GM12878 (cell line): Measurements from ENCODE around the gene ITIH1. TPM values are rescaled to one million over a fixed set of nuclear protein-coding genes. Genes with fewer than 3 reads are reported as not detected.
A peak's percentile ranks its signal among the peaks of the same experiment; 100 is the strongest.

Source experiments
- ATAC-seq: fragments of 200-7000 bp; cut with Tn5 transposase; 3 replicates; pipeline ENCODE4 v1.9.1; 2020; ENCODE audit warnings: mild to moderate bottlenecking, moderate library complexity
- BruUV-seq: library from RNA; stranded (reverse); fragments of 400-500 nt; replicated peaks from 2 replicates; lab custom pipeline; 2021; lab: Mats Ljungman, UMichigan
- CTCF ChIA-PET: fragments of 300-600 bp; sonication (Branson Sonifier 250); formaldehyde crosslinking; extraction: SDS; loops from one replicate; lab custom pipeline; 2021; ENCODE audit warnings: inconsistent platforms; lab: Yijun Ruan, JAX
- POLR2A ChIA-PET: fragments of 350-600 bp; formaldehyde crosslinking; extraction: SDS; loops from one replicate; lab custom pipeline; 2021; ENCODE audit warnings: inconsistent platforms; lab: Charles Lee
- RAD21 ChIA-PET: fragments of 300-600 bp; sonication (Branson Sonifier 250); formaldehyde crosslinking; loops from one replicate; lab custom pipeline; 2023; ENCODE audit warnings: antibody characterized with exemption; ENCODE audit not compliant: unreplicated experiment; lab: Charles Lee
- SMC1A ChIA-PET: fragments of 300-600 bp; sonication (Branson Sonifier 250); formaldehyde crosslinking; loops from one replicate; lab custom pipeline; 2023; ENCODE audit not compliant: unreplicated experiment, uncharacterized antibody; lab: Charles Lee
- DNase-seq: peaks from one replicate; pipeline ENCODE4 v3.0.0-alpha.2; 2011; ENCODE audit warnings: low read depth, low spot score
- FAIRE-seq: peaks from 3 replicates; lab custom pipeline; 2011; peaks lifted over from hg19 to GRCh38; lab: Jason Lieb, UNC
- H2AFZ ChIP-seq: 2 replicates; pipeline ENCODE4 v1.6.0; 2011; ENCODE audit warnings: low read depth, low read length, control low read depth; ENCODE audit not compliant: control insufficient read depth
- H3K27ac ChIP-seq: 2 replicates; pipeline ENCODE4 v1.5.1; 2011; ENCODE audit warnings: control low read depth; ENCODE audit not compliant: control insufficient read depth, insufficient read depth
- H3K27me3 ChIP-seq, 2 experiments: replicated peaks in 1 of 2; 2 replicates each; pipeline versions ENCODE4 v1.6.0 to v1.6.1; 2011; ENCODE audit warnings: low read length in 1 of 2; ENCODE audit not compliant: control insufficient read depth in 2 of 2, insufficient read depth in 2 of 2
- H3K36me3 ChIP-seq, 2 experiments: 2 replicates each; pipeline ENCODE4 v1.5.1; 2011; ENCODE audit warnings: low read length in 1 of 2; ENCODE audit not compliant: control insufficient read depth in 2 of 2, insufficient read depth in 2 of 2
- H3K4me1 ChIP-seq: 2 replicates; pipeline ENCODE4 v1.6.1; 2011; ENCODE audit warnings: mild to moderate bottlenecking, low read length, moderate library complexity, mixed read lengths; ENCODE audit not compliant: control insufficient read depth, insufficient read depth
- H3K4me2 ChIP-seq: 2 replicates; pipeline ENCODE4 v1.6.0; 2011; ENCODE audit warnings: control low read depth; ENCODE audit not compliant: control insufficient read depth, insufficient read depth
- H3K4me3 ChIP-seq: fragments of 200-600 bp; sonication (generic); 2 replicates; pipeline ENCODE4 v1.5.1; 2016
- H3K79me2 ChIP-seq: 2 replicates; pipeline ENCODE4 v1.6.0; 2011; ENCODE audit warnings: low read length; ENCODE audit not compliant: control insufficient read depth, insufficient read depth
- H3K9ac ChIP-seq: 2 replicates; pipeline ENCODE4 v1.8.0; 2011; ENCODE audit warnings: low read length, control low read depth, mixed read lengths; ENCODE audit not compliant: control insufficient read depth, insufficient read depth
- H3K9me3 ChIP-seq: replicated peaks from 3 replicates; pipeline ENCODE4 v1.5.1; 2011; ENCODE audit warnings: mild to moderate bottlenecking, low read length; ENCODE audit not compliant: control insufficient read depth, insufficient read depth
- H4K20me1 ChIP-seq: 2 replicates; pipeline ENCODE4 v1.6.0; 2011; ENCODE audit not compliant: control insufficient read depth, insufficient read depth
- ATF7 ChIP-seq: fragments of 450-650 bp; IDR thresholded peaks from 2 replicates; pipeline ENCODE4 v1.6.1; 2016; ENCODE audit warnings: low read depth, mild to moderate bottlenecking
- CBX3 ChIP-seq: fragments of 200-600 bp; sonication (generic); IDR thresholded peaks from 2 replicates; pipeline ENCODE4 v1.6.1; 2016; ENCODE audit warnings: low read depth, borderline replicate concordance
- FOS ChIP-seq: IDR thresholded peaks from 3 replicates; pipeline ENCODE4 v1.6.1; 2011; ENCODE audit warnings: borderline replicate concordance; ENCODE audit not compliant: insufficient read length; ENCODE audit errors: extremely low read depth
- GABPA ChIP-seq: IDR thresholded peaks from 2 replicates; pipeline ENCODE4 v1.6.1; 2014; ENCODE audit warnings: antibody characterized with exemption, low read depth, mild to moderate bottlenecking, inconsistent platforms
- HDGF ChIP-seq: fragments of 450-650 bp; IDR thresholded peaks from 2 replicates; pipeline ENCODE4 v1.6.1; 2016; ENCODE audit warnings: antibody characterized with exemption
- JUND ChIP-seq: IDR thresholded peaks from 2 replicates; pipeline ENCODE4 v1.6.1; 2012; ENCODE audit warnings: low read depth, mild to moderate bottlenecking, low read length, improper control_type of control experiment, moderate library complexity
- MYC ChIP-seq: IDR thresholded peaks from 2 replicates; pipeline ENCODE4 v1.6.1; 2011; ENCODE audit warnings: mild to moderate bottlenecking, low read length, moderate library complexity, inconsistent platforms; ENCODE audit not compliant: insufficient read depth, insufficient replicate concordance, insufficient read length, severe bottlenecking
- PBX3 ChIP-seq: IDR thresholded peaks from 2 replicates; pipeline ENCODE4 v1.6.1; 2011; ENCODE audit warnings: mild to moderate bottlenecking, low read depth, low read length, moderate library complexity; ENCODE audit not compliant: insufficient replicate concordance
- POLR2AphosphoS2 ChIP-seq: IDR thresholded peaks from 2 replicates; pipeline ENCODE4 v1.6.1; 2011; ENCODE audit warnings: low read depth, mild to moderate bottlenecking, low read length, improper control_type of control experiment, moderate library complexity
- RB1 ChIP-seq: fragments of 450-650 bp; formaldehyde crosslinking; IDR thresholded peaks from 2 replicates; pipeline ENCODE4 v1.6.1; 2017; ENCODE audit warnings: mild to moderate bottlenecking, borderline replicate concordance
- STAT3 ChIP-seq: IDR thresholded peaks from 2 replicates; pipeline ENCODE4 v1.6.1; 2011; ENCODE audit warnings: low read depth, low read length, improper control_type of control experiment
- ZZZ3 ChIP-seq: IDR thresholded peaks from 2 replicates; pipeline ENCODE4 v1.6.1; 2011; ENCODE audit warnings: low read depth; ENCODE audit not compliant: control insufficient read depth, insufficient read length
- WGBS: methylation state at CpG from one replicate; pipeline ENCODE4 v1.1.6; 2016; ENCODE audit warnings: low lambda C conversion rate; ENCODE audit not compliant: insufficient replicate concordance, insufficient coverage; ENCODE audit errors: missing lambda C conversion rate; 5-methylcytosine and 5-hydroxymethylcytosine counted together
- in situ Hi-C: fragments of 300-500 bp; cut with MboI; formaldehyde crosslinking; loops from 9 replicates; pipeline ENCODE4 v1.14.3; 2018; ENCODE audit warnings: mixed read lengths
- intact Hi-C: fragments of 100-400 bp; cut with micrococcal nuclease; formaldehyde crosslinking; loops from one replicate; pipeline ENCODE4 v1.14.2; 2022; ENCODE audit not compliant: unreplicated experiment
- polyA plus RNA-seq, 11 experiments: library from polyadenylated mRNA; depleted of rRNA in 4 of 11; unstranded in 6 of 11; stranded (reverse) in 5 of 11; fragments of >200 nt; fragmentation: Nextera tagmentation in 4 of 11; fragmentation: Illumina TruSeq in 1 of 11; extraction: Ambion mirVana in 4 of 11; extraction: Trizol in 1 of 11; gene quantifications; 1 replicate in 1 of 11; 2 replicates in 10 of 11; pipeline versions ENCODE4 v1.2.1 to v1.2.3, GENCODE V29; 2011 to 2016; ENCODE audit warnings: inconsistent platforms in 2 of 11, missing spikeins in 2 of 11, low read depth in 1 of 11
- total RNA-seq, 4 experiments: library from RNA; depleted of rRNA in 3 of 4; stranded (reverse); fragments of >200 nt in 3 of 4; fragmentation: Illumina TruSeq in 1 of 4; extraction: Trizol in 1 of 4; gene quantifications; 2 replicates each; pipeline versions ENCODE4 v1.2.1 to v1.2.3, GENCODE V29; 2013 to 2021
- TF ChIP-seq, protein P1 (sequence below): fragments of 450-650 bp; IDR thresholded peaks from 2 replicates; pipeline ENCODE4 v1.6.1; 2016; ENCODE audit warnings: mild to moderate bottlenecking, moderate library complexity, borderline replicate concordance
- TF ChIP-seq, protein P2 (sequence below): IDR thresholded peaks from 2 replicates; pipeline ENCODE4 v1.6.1; 2012; ENCODE audit warnings: low read depth, low read length, improper control_type of control experiment

The ITIH1 gene
- total and polyA plus RNA-seq, 10 of the 15 experiments (the other 5 are each of a cell fraction or from before 2014, with no cell fraction given): 0.33 to 0.64 (median 0.44) TPM; not detected in 7

DNA sequence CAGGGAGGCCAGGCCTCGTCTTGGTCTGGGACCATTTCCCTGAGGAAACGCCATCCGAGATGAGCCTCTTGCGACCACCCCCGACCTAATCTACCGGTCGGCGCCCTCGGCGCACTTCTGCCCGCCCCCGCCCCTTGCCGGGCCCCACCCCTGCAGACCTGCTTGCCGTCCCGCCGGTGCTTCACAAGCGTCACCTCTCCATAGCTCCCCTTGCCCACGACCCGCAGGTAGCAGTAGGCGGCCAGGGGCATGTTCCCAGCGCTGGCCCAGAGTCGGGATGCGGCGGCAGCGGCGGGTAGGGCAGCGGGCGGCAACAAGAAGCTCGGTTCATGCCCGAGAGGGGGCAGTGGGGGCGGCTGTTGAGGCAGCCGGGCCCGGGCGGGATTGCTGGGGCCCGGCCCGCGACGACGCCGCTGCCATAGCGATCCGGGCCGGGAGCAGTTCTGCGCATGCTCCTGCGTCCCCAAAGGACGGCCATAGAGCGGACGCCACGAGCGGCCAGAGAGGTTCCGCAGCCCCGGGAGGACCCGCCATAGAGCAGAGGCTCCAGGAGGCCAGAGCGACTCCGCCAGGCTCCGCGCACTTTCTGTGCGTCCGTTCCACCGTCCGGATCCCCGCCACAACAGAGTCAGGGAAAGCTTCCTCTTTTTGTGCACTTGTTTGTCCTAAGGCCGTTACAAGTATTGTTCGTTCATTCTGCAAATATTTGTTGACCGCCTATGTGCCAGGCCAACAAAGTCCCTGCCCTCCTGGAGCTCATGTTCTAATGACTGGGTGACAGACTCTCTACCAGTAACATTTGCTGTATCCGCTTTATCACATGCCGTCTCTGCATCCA is 6.7 kb upstream of the ITIH1 start, which contains the start of gene NEK4:
NEK4 (minus strand) TSS at position 445 of the 838 bp plus-strand sequence; CDS start at position 251, 194 bp downstream.
- DNase-seq (peak; percentile 73), ATAC-seq (peak; percentile 99), FAIRE-seq (peak; percentile 98)
- Histone ChIP-seq H3K9ac (peak within 1 kb of the TSS; percentile 78), H3K4me2 (peak within 1 kb of the TSS; percentile 93), H2AFZ (peak within 1 kb of the TSS; percentile 86), H3K79me2 (peaks cover 9% of the 10 kb centered on the region), H3K27ac (peak within 1 kb of the TSS; percentile 83), H3K27me3 (no peaks in the 10 kb centered on the region), H3K4me3 (peak within 1 kb of the TSS; percentile 73), H4K20me1 (no peaks in the 10 kb centered on the region), H3K9me3 (no peaks in the 10 kb centered on the region), H3K36me3 (no peaks in the 10 kb centered on the region), H3K4me1 (peaks cover 4% of the 10 kb centered on the region)
- SMC1A ChIA-PET: interaction anchor here (0.9 kb wide), 2 partner anchors 9 to 28 kb away, joined by 3 read pairs; no protein-coding TSS in a partner anchor
- BruUV-seq: no TSS peak
- CTCF ChIA-PET: interaction anchor here (0.5 to 1.0 kb wide), 2 partner anchors 12 to 359 kb away, joined by 3 read pairs; no protein-coding TSS in a partner anchor
- RAD21 ChIA-PET: interaction anchor here (1.3 to 1.9 kb wide), 3 partner anchors 9 to 303 kb away, joined by 3 to 8 read pairs (median 4); partner anchors contain the start of genes GLT8D1 and SPCS1
- intact Hi-C loops (loop anchor here (2.0 kb wide), 1 partner anchor 64 kb away; the partner anchor contains the start of gene SPCS1), in situ Hi-C loops (no loop called here)
- 1% methylated on average over 57 of the region's 67 CpGs for WGBS
- POLR2A ChIA-PET: interaction anchor here (0.6 to 1.5 kb wide), 8 partner anchors 9 to 239 kb away, joined by 3 to 15 read pairs (median 3); no protein-coding TSS in a partner anchor
- TF ChIP-seq FOS (no peak), STAT3 (no peak), ATF7 (no peak; the same call in 1 of the 2 replicates), CBX3 (no peak), GABPA (0 out of 2 replicates have a peak, but pooled peaks have one; percentile 59), RB1 (peak; percentile 92; the same call in 1 of the 2 replicates), MYC (no peak), POLR2AphosphoS2 (peak; percentile 84; the same call in 1 of the 2 replicates), PBX3 (no peak), JUND (no peak), HDGF (no peak), ZZZ3 (no peak)
- TF ChIP-seq, protein P1, sequence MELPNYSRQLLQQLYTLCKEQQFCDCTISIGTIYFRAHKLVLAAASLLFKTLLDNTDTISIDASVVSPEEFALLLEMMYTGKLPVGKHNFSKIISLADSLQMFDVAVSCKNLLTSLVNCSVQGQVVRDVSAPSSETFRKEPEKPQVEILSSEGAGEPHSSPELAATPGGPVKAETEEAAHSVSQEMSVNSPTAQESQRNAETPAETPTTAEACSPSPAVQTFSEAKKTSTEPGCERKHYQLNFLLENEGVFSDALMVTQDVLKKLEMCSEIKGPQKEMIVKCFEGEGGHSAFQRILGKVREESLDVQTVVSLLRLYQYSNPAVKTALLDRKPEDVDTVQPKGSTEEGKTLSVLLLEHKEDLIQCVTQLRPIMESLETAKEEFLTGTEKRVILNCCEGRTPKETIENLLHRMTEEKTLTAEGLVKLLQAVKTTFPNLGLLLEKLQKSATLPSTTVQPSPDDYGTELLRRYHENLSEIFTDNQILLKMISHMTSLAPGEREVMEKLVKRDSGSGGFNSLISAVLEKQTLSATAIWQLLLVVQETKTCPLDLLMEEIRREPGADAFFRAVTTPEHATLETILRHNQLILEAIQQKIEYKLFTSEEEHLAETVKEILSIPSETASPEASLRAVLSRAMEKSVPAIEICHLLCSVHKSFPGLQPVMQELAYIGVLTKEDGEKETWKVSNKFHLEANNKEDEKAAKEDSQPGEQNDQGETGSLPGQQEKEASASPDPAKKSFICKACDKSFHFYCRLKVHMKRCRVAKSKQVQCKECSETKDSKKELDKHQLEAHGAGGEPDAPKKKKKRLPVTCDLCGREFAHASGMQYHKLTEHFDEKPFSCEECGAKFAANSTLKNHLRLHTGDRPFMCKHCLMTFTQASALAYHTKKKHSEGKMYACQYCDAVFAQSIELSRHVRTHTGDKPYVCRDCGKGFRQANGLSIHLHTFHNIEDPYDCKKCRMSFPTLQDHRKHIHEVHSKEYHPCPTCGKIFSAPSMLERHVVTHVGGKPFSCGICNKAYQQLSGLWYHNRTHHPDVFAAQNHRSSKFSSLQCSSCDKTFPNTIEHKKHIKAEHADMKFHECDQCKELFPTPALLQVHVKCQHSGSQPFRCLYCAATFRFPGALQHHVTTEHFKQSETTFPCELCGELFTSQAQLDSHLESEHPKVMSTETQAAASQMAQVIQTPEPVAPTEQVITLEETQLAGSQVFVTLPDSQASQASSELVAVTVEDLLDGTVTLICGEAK: peak; percentile 71; the same call in 1 of the 2 replicates
- TF ChIP-seq, protein P2, sequence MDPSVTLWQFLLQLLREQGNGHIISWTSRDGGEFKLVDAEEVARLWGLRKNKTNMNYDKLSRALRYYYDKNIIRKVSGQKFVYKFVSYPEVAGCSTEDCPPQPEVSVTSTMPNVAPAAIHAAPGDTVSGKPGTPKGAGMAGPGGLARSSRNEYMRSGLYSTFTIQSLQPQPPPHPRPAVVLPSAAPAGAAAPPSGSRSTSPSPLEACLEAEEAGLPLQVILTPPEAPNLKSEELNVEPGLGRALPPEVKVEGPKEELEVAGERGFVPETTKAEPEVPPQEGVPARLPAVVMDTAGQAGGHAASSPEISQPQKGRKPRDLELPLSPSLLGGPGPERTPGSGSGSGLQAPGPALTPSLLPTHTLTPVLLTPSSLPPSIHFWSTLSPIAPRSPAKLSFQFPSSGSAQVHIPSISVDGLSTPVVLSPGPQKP: 0 out of 2 replicates have a peak, but pooled peaks have one; percentile 65
